GM18951 (cell line): Measurements from ENCODE around the gene UHMK1.
"Not testable (repeated sequence)": the region's sequence is repeated elsewhere in the genome, so short reads cannot be mapped to it uniquely, and the experiment has no call there.

Experiments used
- POLR2A ChIP-seq: IDR thresholded peaks from 4 replicates; pipeline ENCODE4 v1.6.1; 2011; ENCODE audit warnings: mild to moderate bottlenecking; ENCODE audit not compliant: insufficient read length, insufficient read depth; ENCODE audit errors: extremely low read depth
- in situ Hi-C: fragments of 300-500 bp; cut with MboI; formaldehyde crosslinking; loops from one replicate; pipeline ENCODE4 v1.12.0; 2022; ENCODE audit warnings: low sequenced_read_pairs, mixed read lengths, inconsistent platforms; ENCODE audit not compliant: unreplicated experiment

The UHMK1 gene

DNA sequence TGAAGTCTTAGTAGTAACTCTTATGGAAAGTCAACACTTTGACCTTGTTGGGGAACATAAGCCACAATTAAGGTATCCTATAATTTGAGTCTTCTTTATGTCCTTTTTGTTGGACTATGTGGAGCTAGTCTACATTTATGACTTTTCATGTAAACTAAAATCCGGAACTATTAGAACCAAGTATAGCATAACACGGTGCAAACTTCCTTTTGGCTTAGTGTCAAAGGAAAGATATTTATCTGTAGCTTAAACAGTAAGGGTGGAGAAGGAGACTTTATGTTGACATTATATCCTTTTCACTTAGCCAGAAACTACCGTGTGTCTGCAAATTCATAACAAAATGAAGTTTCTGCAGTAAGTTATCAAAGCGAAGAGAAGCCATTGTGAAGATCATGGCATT is 71.2 kb downstream of the UHMK1 start:
- no peak for TF ChIP-seq POLR2A
- in situ Hi-C loops = no loop called here

DNA sequence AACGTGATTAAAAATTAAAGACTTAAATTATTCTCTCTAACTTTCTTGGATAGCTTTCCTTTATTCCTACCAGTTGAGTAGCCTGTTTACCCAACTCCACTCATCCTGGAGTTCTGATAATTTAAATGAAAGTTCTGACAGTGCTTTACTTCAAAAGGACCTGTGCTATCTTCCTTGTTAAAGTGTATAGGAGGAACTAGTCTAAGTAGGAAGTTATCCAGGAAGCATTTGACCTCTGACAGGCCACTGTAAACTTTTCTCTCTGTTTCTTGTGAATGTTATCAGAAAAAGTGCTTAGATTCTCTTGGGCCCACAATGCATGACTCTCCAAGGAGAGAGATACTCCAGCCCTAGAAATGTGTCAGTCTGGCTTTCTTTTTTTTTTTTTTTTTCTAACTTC is 73.1 kb downstream of the UHMK1 start:
- TF ChIP-seq POLR2A = no peak
- in situ Hi-C loops = no loop called here

DNA sequence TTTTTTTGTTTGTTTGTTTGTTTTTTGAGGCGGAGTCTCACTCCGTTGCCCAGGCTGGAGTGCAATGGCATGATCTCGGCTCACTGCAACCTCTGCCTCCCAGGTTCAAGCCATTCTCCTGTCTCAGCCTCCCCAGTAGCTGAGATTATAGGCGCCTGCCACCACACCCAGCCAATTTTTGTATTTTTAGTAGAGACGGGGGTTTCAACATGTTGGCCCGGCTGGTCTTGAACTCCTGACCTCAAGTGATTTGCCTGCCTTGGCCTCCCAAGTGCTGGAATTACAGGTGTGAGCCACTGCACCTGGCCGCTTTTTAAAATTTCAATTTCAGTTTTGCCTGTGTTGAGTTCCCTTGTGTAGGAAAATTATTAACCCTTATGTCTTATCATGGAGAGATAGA is 73.5 kb downstream of the UHMK1 start:
- in situ Hi-C loops = not testable (repeated sequence)

DNA sequence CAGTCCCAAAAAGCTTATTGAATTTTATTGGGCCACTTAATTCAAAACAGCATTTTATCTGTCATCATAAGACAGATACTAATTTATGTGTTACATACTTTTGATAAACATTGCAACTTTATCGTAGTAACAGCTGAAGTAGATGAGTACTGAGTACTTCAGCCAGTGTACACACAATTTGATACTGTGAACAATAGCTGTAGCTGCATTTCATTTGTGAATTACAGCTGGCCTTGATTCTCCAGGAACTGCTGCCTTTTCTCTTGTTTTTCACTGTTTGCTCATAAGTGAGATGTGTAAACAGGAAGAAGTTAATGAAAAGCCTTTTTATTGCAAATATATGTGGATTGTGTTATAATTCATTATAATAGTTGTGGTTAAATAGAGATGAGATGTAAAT is 74.1 kb downstream of the UHMK1 start:
- TF ChIP-seq POLR2A = no peak
- in situ Hi-C loops = no loop called here

DNA sequence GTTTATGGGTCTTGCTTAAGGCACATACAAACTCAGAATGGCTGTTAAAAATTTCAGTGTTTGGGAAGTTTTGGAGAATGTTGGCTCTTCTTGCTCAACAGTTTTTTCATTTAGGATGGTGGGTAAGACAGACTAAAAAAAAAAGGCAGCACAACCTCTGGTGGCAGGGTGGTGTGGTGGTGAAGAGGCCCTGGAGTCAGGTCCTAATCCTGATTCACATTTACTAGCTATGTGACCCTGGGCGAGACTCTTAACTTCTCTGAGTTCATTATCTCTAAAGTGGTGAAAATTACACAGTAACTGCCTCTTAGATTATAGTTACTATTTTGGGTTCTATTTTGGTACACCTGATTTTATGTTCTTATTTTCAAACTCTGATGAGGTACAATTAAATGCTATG is 75.5 kb downstream of the UHMK1 start:
- in situ Hi-C loops = no loop called here
- no peak for TF ChIP-seq POLR2A

DNA sequence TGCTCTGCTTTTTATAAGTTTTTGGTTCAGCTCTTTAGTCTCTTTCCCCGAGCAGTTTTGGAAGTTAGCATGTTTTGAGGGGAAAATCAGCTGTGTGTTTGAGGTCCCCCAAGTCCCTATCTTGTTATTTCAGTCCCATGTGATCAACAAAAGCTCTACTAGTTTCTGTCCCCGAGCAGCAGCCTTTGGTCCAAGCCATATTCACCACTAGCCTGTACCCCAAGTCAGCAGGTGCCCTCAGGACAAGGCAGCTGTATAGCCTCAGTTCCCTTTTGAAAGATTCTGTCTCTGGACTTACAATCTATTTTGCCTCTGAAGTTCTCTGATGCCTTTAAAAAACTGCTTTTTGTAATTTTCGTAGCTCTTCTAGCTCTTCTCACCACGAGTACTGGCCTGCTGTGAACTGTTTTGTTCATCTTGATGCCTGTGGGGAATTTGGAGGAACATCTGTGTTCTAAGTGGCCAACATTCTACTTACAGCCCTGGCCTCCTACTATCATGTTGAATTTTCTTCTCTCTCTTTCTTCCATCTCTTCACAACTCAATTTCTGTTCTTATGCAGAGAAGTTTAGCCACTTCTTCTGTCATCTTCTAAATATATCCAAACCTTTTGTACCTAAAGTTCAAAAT is 80.6 kb downstream of the UHMK1 start:
- in situ Hi-C loops = no loop called here

DNA sequence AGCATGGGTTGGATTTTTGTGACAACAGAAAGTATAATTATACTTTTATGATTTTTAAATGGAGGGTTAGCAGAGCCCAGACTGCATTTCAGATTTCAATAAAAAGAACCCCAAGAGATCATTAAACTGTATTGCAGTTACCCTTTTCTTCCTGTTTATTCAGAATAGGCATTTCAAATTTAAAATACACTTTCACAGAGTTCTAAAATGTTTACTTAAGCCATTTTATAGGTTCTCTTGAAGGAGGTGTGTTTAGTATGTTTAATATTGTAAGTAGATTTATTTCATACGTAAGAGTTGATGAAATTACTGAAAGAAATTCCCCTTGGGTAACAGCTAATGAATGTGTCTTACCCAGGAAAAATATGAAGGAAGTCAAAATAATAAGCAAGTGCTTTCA is 81.3 kb downstream of the UHMK1 start:
- in situ Hi-C loops = no loop called here
- no peak for TF ChIP-seq POLR2A

More for the DNA sequence above, 80.6 kb downstream of the UHMK1 start:
- TF ChIP-seq POLR2A = no peak
